Gastroesophageal sphincter (tissue), 3 donors: ENCODE measurements around the gene UBAP1L.
A peak's percentile ranks its signal among the peaks of the same experiment; 100 is the strongest.

Experiments
- CTCF ChIP-seq, 4 experiments: fragments of 200-600 bp in 2 of 4; fragments of 450-650 bp in 2 of 4; sonication (generic) in 1 of 4; IDR thresholded peaks; one replicate each; pipeline ENCODE4 v1.5.1; 2017 to 2019; ENCODE audit warnings: antibody characterized with exemption in 4 of 4, mild to moderate bottlenecking in 2 of 4, moderate library complexity in 2 of 4
- EP300 ChIP-seq: sonication (generic); formaldehyde crosslinking; IDR thresholded peaks from one replicate; pipeline ENCODE4 v1.6.1; 2017; ENCODE audit warnings: antibody characterized with exemption, mild to moderate bottlenecking
- POLR2A ChIP-seq, 2 donors: fragments of 450-650 bp; IDR thresholded peaks; one replicate each; pipeline ENCODE4 v1.6.1; 2017; ENCODE audit warnings: antibody characterized with exemption in 2 of 2, mild to moderate bottlenecking in 2 of 2, moderate library complexity in 1 of 2
- POLR2AphosphoS5 ChIP-seq: sonication (generic); formaldehyde crosslinking; IDR thresholded peaks from one replicate; pipeline ENCODE4 v1.6.1; 2017; ENCODE audit warnings: antibody characterized with exemption

GRCh38 chr15:65069179-65069578 lies 45.8 kb downstream of the UBAP1L start:
- peak; percentile 73 for TF ChIP-seq POLR2AphosphoS5
- no peak for TF ChIP-seq CTCF (IDR thresholded peaks at IDR 0.05)
- no peak for TF ChIP-seq EP300
- TF ChIP-seq POLR2A (IDR thresholded peaks at IDR 0.05): no peak
